Neural cell (in vitro differentiated cells): ENCODE results near the gene RTP5.

Experiments used
- CTCF ChIP-seq: fragments of 450-650 bp; IDR thresholded peaks from 2 replicates; pipeline ENCODE4 v1.5.1; 2014; ENCODE audit warnings: antibody characterized with exemption, mild to moderate bottlenecking, moderate library complexity; ENCODE audit not compliant: poor library complexity, severe bottlenecking
- EP300 ChIP-seq: fragments of 450-650 bp; conservative IDR thresholded peaks from 2 replicates; pipeline ENCODE4 v1.6.1; 2014; ENCODE audit warnings: antibody characterized with exemption, mild to moderate bottlenecking, moderate library complexity; ENCODE audit not compliant: poor library complexity, severe bottlenecking
- EZH2 ChIP-seq: fragments of 200-600, 300-800 bp; shearing (Covaris generic), sonication (generic); IDR thresholded peaks from 2 replicates; pipeline ENCODE4 v1.6.1; 2014; ENCODE audit warnings: antibody characterized with exemption, low read length, borderline replicate concordance, mild to moderate bottlenecking; ENCODE audit not compliant: insufficient read depth, poor library complexity, severe bottlenecking

- TF ChIP-seq CTCF, result no peak
- no peak for TF ChIP-seq EP300
- TF ChIP-seq EZH2, result no peak
Observed at GRCh38 chr2:241885946-241886643, 16.6 kb downstream of the RTP5 start.
